ENCODE measurements around the gene CENATAC.
"Not testable (repeated sequence)": the region's sequence is repeated elsewhere in the genome, so short reads cannot be mapped to it uniquely, and the experiment has no call there.

The CENATAC gene, protein sequence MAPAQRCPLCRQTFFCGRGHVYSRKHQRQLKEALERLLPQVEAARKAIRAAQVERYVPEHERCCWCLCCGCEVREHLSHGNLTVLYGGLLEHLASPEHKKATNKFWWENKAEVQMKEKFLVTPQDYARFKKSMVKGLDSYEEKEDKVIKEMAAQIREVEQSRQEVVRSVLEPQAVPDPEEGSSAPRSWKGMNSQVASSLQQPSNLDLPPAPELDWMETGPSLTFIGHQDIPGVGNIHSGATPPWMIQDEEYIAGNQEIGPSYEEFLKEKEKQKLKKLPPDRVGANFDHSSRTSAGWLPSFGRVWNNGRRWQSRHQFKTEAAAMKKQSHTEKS

DNA sequence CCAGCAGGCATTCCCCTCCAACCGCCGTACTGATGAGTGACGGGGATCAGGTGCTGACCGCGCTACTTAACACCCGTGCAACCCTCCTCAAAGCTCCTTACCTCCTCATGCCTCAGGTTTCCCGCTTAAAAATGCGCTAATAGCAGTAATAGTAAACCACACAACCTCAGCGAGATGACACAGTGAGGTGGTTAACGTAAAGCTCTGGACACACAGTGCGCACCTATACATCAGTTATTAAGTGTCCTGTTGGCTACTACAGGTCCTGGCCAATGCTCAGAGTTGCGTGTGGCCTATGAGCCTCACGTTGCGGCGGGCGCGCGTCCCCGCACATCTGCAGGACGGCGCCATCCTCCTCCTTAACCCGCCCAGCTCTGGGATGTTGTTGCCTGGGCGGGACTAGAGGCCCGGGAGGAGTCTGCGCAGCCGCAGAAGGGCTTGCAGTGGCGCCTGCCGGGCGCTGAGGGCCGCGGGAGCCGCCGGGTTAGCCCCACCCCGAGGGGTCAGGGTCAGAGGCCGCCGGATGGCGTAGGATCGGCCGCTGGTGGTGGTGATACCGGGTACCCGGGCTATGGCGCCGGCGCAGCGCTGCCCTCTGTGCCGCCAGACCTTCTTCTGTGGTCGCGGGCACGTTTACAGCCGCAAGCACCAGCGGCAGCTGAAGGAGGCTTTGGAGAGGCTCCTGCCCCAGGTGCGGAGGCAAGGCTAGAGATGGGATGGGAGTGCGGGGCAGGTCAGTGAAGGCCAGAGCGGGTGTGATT is at the start of gene CENATAC:
Gene CENATAC, plus strand, starts transcription at position 512 of the 761 bp plus-strand sequence. Its CDS starts 60 bp downstream, at position 572.
- peak; percentile 82 to 90 for DNase-seq

DNA sequence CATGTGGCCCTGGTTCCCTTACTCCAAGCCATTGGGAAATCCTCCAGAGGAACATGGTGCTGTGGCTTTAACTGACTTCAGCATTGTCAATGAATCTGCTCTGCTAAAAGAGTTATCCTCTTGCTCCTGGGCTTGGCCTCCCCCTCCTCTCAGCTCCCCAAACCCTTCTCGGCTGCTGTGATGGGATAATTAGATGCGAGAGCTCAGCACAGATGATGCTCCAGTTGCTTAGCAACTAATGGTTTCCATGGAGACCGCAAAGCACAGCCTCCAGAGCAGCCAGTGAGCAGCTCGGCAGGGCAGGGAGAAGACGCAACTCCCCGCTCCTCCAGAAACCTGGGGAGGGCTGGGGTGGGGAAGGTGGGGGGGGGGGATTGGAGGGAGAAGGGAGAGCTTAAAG is 44.7 kb upstream of the CENATAC start:
- DNase-seq = peak; percentile 89 to 96

DNA sequence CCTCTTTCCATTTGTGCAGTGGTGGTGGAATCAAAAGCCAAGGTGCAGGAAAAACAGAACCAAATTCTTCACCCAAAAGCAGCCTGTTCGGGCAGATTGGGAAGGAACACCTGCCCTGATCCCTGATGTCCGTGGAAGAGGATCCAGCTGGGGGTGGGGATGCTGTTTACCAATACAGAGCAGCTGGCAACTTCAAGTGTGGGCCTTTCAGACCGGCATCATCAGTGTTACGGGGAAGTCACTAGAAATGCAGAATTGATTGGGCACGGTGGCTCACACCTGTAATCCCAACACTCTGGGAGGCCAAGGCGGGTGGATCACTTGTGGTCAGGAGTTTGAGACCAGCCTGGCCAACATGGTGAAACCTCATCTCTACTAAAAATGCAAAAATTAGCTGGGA is 44.0 kb upstream of the CENATAC start:
- DNase-seq = peak; percentile 42 to 69

DNA sequence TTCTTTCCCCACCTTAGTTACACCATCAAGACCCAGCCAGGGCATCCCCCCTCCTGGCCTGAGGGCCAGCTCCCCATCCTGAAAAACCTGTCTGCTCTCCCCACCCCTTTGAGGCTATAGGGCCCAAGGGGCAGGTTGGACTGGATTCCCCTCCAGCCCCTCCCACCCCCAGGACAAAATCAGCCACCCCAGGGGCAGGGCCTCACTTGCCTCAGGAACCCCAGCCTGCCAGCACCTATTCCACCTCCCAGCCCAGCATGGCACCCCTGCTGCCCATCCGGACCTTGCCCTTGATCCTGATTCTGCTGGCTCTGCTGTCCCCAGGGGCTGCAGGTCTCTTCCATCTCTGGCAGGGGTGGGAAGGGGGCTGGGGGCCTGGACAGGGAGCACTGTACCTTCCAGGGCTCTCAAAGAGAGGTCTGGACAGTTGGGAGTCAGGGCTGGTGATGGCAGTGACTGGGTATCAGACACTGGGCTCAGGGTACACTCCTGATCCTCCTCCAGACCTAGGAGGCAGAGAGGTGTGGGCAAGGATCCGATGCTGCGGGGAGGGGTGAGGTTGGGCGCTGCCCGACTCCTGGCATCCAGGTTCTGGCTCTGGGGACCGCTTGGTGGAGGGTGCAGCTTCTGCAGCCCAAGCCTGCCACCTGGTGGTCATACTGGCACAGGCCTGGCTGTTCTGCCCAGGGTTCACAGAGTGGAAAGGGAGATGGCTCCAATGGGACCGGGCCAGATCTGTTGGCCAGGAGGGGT is 41.7 kb upstream of the CENATAC start, which contains the start of gene UPK2:
Gene UPK2, plus strand, starts transcription at position 205 of the 753 bp plus-strand sequence. Its CDS starts 53 bp downstream, at position 258.
- DNase-seq = peak; percentile 33 to 77

DNA sequence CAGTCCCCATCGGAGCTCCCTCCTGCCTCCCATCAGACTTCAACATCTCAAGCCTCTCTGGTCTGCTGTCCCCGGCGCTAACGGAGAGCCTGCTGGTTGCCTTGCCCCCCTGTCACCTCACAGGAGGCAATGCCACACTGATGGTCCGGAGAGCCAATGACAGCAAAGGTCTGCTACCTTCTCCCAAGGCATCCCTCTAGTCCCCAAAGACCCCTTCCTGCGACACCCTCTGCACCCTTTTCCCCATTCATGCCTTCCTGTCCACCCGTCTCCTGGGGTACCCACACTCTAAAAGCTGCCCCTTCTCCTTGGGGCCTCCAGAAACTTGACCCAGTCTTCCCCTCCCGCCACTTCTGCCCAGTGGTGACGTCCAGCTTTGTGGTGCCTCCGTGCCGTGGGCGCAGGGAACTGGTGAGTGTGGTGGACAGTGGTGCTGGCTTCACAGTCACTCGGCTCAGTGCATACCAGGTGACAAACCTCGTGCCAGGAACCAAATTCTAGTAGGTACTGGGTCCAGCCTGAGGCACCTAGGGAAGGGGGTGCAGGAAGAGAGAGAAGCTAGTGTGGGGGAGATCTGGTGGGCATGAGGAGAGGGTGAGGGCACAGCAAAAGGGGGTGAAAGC is 41.0 kb upstream of the CENATAC start:
- DNase-seq = no peak

DNA sequence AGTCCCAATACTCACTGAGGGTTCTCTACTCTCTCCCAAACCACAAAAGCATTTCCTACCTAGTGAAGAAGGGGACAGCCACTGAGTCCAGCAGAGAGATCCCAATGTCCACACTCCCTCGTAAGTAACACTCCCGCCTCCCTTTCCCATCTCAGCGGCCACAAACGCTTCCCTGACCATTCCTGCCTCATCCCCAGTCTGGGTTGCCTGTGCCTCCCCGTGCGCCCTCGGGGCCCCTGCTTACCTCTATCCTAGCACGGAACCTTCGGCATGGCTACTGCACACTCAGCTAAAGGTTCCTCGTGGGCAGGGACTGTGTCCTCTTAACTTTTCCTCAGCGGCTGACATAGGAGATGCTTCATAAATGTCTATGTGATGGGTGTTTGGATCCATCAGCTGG is 40.4 kb upstream of the CENATAC start:
- no peak for DNase-seq

DNA sequence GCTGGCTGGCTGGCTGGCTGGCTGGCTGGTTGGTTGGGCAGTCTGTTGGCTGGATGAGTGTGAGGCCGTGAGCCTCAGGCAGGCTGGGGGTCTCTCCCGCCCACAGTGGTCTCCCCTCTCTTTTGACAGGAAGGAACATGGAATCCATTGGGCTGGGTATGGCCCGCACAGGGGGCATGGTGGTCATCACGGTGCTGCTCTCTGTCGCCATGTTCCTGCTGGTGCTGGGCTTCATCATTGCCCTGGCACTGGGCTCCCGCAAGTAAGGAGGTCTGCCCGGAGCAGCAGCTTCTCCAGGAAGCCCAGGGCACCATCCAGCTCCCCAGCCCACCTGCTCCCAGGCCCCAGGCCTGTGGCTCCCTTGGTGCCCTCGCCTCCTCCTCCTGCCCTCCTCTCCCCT is 40.0 kb upstream of the CENATAC start:
- DNase-seq = no peak

DNA sequence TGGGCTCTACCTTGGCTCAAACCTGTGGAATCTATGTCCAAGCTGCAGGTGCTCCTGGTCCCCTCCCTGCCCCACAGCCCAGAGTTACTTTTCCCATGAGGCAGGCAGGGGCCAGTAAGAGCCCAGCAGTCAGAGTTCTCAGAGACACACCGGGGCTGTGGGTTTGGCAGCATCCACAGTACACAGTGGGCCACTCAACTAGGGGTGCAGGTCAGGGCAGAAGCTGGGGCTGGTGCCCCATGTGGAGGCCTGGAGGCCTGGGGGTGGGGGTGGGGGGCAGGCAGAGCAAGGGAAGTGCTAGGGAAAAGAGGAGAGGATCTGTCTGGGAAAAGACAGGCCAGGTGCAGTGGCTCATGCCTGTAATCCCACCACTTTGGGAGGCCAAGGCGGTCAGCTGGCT is 39.4 kb upstream of the CENATAC start:
- no peak for DNase-seq

DNA sequence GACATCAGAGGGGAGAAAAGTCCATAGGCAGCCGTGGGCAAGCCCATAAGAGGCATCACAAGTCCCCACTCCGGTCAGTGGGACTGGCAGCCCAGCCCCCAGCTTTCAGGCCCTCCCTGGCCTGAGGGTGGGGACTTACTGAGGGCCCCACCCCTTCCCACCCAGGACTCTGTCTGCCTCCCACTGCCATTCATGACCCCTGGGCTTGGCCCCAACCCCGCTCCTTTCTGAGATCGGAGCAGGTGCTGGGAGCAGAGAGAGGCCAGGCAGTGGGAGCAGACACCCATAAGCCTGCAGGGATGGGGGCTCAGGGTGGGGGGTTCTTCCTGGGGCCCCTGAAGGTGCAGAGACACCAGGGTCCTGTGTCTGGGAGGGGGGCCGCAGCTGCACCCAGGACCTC is 36.7 kb upstream of the CENATAC start:
- no peak for DNase-seq

DNA sequence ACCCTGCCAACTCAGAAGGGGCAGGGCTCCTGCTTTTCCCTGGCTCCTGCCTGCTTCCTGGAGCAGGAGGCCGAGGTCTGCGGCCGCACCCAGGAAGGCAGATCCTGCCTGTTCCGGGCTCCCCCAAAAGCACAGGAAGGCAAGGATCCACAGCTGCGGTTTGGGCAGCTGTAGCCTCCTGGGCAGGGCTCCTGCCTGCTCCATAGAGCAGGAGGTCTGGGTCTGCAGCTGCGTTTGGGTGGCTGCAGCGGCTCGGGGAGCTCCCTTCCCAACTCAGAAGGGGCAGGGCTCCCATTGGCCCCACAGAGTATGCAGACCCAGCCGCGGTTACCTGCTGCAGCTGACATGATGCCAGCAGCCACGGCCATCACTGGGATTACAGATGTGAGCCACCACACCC is 36.3 kb upstream of the CENATAC start:
- no peak for DNase-seq

DNA sequence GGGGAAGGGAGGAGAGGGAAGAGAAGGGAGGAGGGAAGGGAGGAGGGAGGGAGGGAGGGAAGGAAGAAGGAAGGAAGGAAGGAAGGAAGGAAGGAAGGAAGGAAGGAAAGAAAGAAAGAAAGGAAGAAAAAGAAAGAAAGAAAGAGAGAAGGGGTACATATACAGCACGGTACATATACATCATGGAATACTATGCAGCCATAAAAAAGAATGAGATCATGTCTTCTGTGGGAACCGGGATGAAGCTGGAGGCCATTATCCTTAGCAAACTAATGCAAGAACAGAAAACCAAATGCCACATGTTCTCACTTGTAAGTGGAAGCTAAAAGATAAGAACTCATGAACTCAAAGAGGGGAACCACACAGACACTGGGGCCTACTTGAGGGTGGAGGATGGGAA is 28.4 kb upstream of the CENATAC start:
- not testable (repeated sequence) for DNase-seq

DNA sequence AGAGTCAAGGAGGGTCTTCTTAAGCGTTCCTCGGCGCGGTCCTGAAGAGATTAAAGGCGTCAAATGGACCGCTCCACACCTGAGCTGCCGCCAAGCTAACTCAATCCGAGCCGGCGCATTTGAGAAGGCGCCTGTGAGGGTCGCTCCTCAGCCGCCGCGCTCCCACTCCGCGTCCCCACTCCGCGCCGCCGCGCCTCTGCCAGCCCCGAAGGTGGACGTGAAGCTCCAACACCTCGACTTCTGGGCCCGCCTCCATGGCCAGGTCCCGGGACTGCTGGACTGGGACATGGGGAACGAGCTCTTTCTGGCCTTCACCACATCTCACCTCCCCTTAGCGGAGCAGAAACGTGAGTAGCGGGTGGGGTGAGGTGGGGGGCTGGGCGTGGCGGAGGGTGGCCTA is 26.3 kb upstream of the CENATAC start, which contains the start of gene FOXR1:
Gene FOXR1, plus strand, starts transcription at position 116 of the 400 bp plus-strand sequence. Its CDS starts 171 bp downstream, at position 287.
- DNase-seq = no peak

DNA sequence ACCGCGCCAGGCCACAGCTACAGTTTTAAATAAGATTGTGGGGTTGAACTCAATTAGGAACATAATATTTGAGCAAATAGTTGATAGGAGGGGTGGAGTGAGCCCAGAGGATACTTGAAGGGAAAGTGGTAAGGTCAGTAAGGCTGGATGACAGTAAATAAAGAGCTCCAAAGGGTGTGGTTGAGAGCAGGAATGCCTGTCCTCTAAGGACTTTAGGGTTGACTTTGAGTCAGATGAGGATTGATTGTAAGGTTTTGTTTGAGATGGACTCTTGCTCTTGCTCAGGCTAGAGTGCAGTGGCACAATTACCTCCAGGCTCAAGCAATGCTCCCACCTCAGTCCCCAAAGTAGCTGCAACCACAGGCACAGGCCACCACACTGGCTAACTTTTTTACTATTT is 24.0 kb upstream of the CENATAC start:
- DNase-seq = no peak

DNA sequence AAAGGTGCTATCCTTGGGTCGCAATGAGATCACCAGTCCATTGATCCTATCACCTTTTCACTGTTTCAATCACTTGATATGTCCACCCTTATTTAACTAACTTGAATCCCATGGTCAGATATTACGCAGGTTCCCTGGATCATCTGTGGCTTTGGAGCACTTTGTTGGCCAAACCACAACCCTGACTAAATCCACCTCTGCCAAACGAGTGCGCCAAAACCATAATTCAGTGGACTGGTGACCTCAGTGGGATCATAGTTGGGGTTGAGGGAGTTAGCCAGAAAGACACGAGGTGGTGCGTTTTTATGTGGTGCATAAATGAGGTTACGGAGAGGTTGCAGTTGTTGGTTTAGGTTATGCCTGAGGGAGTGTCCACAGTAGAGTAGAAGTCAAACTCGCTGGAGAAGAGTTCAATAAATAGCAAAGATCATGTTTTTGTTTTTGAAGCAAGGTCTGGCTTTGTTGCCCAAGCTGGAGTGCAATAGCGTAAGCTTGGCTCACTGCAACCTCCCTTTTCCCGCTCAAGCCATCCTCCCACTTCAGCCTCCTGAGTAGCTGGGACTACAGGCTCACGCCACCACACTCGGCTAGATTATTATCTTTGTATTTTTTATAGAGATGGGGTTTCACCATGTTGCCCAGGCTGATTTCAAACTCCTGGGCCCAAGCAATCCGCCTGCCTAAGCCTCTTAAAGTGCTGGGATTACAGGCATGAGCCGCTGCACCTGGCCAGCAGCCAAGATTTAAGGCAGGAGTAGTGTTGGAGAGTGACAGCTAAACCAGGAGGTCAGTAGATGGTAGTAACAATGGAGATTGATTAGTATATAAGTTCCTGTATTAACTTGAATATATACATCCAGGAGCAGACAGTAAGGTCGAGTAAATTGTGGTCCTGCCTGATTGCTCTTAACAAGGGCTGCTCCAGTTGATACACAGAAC is 21.9 kb upstream of the CENATAC start:
- peak; percentile 74 to 87 for DNase-seq

DNA sequence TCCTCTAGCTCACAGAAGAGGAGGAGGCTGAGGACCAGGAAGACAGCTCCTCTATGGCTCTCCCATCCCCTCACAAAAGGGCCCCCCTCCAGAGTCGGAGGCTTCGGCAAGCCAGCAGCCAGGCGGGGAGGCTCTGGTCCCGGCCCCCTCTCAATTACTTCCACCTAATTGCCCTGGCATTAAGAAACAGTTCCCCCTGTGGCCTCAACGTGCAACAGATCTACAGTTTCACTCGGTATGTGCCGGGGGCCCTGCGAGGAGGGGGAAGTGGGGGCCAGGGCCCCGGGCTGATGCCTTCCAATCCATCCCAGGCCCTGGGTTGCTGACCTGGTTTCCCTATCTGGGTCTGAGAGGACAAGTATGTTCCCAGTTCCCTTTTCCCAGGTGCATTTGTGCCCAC is 18.5 kb upstream of the CENATAC start:
- DNase-seq = no peak

DNA sequence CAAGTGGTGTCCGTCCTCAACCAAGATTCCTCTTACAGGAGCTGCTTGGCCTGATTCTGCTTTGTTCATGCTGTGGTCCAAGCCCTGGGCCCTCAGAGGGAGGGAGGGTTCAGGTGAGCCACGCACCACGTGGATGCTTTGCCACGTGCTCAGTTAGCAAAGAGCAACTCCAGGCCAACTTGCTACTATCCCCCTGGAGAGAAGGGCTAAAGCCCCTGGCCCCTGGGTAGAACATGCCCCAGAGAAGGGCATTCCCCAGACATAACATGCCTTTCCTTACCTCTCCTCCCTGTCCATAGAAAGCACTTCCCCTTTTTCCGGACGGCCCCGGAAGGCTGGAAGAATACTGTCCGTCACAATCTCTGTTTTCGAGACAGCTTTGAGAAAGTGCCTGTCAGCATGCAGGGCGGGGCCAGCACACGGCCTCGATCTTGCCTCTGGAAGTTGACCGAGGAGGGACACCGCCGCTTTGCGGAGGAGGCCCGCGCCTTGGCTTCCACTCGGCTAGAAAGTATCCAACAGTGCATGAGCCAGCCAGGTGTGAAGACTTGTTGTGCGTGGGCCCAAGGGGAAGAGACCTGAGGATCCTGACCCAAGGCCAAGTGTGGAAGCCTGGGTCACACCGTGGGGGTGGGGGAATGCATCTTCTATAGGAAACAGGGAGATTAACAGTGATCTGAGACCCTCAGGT is 17.6 kb upstream of the CENATAC start:
- no peak for DNase-seq

DNA sequence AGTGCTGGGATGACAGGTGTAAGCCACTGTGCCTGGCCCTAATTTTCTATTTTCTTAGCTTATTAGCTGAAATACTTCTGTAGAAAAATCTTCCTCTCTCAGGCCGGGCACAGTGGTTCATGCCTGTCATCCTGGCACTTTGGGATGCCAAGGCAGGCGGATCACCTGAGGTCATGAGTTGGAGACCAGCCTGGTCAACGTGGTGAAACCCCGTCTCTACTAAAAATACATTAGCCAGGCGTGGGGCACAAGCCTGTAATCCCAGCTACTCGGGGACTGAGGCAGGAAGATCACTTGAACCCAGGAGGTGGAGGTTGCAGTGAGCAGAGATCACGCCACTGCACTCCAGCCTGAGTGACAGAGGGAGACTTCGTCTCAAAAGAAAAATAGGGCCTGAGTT is 13.6 kb upstream of the CENATAC start:
- DNase-seq = not testable (repeated sequence)

DNA sequence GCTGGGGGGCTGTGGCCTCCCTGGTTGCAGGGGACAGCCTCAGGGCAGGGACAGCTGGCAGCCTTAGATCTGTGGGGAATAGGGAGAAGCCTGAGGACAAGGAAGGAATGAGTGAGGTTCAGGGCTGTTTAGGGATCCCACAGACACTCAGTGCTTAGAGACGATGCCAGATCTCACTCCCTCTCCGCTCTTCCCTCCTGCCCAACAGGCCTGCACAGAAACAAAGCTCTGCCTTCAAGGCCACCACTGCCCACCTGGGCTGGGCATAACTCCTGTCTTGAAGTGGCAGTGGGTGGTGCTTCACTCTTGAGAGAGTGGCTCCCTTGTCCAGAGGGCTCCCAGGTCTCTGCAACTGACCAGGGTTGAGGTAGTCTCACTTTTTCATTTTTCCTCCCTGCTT is 13.1 kb upstream of the CENATAC start:
- DNase-seq = no peak

DNA sequence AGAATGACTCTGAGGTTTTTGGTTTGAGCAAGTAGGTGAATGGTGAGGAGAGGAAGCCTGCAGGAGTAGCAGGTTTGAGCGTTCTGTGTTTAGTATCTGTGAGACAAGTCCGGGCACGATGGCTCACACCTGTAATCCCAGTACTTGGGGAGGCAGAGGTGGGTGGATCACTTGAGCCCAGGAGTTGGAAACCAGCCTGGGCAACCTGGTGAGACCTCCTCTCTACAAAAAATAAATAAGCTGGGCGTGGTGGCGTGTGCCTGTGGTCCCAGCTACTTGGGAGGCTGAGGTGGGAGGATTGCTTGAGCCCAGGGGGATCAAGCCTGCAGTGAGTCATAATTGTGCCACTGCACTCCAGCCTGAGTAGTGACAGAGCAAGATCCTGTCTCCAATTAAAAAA is 9.7 kb upstream of the CENATAC start:
- DNase-seq = no peak

DNA sequence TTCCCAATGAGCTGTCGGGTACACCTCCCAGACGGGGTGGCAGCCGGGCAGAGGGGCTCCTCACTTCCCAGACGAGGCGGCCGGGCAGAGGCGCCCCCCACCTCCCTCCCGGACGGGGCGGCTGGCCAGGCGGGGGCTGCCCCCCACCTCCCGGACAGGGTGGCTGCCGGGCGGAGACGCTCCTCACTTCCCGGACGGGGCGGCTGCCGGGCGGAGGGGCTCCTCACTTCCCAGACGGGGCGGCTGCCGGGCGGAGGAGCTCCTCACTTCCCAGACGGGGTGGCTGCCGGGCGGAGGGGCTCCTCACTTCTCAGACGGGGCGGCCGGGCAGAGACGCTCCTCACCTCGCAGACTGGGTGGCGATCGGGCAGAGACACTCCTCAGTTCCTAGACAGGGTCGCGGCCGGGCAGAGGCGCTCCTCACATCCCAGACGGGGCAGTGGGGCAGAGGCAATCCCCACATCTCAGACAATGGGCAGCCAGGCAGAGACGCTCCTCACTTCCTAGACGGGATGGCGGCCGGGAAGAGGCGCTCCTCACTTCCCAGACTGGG is 6.4 kb upstream of the CENATAC start:
- not testable (repeated sequence) for DNase-seq
